Activated CD8-positive, alpha-beta memory T cell treated with anti-CD3 and anti-CD28 coated beads, Interleukin-2, amount 50 U/mL, for 4 hours (primary cell): ENCODE measurements around the gene SLC25A45.

Experiments used
- DNase-seq: peaks from one replicate; pipeline ENCODE4 v3.0.0-alpha.2; 2020

SLC25A45 gene

DNA sequence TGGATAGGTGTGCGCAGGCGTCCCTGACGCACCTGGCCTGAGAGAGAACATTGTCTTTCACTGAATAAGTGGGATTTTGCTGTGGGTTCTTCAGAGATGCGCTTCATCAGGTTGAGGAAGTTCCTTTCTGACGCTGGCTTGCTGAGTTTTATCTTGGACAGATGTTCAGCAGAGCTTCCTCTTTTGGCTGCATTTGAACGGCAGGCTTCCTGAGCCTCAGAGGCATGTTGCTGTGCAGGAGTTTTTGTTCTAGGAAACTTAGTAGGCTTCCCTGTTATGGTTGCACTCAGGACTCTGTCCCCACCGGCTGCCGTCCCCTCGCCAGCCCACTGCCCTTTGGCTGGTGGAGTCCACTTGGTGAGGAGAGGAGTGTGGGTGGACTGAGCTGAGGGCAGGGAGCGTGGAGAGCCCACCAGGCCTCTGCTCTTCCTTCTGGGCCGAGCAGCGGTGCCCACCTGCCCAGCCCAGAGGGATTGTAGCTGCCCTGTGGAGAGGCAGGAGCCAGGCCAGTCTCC is 21.2 kb upstream of the SLC25A45 start:
- no peak for DNase-seq

DNA sequence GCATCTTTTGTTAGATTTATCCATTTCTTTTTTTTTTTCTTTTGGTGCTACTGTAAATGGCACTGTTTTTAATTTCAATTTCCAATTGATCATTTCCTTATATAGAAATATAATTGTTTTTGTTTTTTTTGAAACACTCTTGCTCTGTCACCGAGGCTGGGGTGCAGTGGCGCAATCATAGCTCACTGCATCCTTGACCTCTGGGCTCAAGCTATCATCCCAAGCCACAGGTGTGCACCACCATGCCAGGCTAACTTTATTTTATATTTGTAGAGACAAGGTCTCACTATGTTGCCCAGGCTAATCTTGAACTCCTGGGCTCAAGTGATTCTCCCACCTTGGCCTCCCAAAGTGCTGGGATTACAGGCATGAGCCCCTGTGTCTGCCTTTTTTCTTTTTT is 20.3 kb upstream of the SLC25A45 start:
- no peak for DNase-seq

DNA sequence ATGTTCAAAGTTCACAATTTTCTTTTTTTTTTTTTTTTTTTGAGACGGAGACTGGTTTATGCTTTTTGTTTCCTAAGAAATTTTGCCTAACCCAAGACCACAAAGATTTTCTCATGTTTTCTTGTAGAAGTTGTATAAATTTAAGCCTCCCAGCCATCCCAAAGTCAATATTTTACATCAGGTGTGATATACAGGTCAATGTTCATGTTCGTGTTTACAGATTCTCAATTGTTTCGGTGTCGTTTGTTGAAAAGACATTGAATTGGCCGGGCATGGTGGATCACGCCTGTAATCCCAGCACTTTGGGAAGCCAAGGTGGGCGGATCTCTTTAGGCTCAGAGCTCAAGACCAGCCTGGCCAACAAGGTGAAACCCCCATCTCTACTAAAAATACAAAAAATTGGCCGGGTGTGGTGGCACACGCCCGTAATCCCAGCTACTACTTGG is 19.4 kb upstream of the SLC25A45 start:
- no peak for DNase-seq

DNA sequence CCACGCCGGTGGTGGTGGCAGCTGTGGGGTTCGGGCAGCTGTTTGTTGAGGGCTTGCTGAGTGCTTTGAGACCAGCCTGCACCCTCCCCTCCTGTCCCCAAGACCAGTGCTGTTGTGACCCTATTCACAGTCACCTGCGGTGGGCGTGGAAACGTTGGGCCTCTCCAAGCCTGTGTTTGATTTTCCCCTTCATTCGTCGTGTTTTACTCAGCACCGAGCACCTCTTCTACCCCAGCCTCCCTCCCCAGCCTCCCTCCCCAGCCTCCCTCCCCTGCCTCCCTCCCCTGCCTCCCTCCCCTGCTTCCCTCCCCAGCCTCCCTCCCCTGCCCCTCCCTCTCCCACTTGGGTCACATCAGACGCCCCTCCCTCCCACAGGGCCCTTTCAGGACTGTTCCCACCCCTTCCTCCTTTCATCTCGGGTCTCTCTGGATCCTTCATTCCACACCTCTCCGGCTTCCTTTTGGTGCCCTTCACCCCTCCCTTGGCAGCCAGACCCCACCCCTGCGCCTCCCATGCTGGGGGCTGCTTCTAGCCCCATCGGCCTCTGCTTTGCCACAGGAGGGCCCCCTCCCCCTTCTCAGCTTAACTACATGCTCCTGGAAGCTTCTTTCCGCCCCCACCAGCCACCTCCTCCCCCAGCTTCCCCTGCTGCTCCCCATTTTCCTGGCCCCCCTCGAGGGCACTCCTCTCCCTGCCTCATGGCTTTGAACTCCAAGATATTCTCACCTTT is 18.8 kb upstream of the SLC25A45 start:
- no peak for DNase-seq

DNA sequence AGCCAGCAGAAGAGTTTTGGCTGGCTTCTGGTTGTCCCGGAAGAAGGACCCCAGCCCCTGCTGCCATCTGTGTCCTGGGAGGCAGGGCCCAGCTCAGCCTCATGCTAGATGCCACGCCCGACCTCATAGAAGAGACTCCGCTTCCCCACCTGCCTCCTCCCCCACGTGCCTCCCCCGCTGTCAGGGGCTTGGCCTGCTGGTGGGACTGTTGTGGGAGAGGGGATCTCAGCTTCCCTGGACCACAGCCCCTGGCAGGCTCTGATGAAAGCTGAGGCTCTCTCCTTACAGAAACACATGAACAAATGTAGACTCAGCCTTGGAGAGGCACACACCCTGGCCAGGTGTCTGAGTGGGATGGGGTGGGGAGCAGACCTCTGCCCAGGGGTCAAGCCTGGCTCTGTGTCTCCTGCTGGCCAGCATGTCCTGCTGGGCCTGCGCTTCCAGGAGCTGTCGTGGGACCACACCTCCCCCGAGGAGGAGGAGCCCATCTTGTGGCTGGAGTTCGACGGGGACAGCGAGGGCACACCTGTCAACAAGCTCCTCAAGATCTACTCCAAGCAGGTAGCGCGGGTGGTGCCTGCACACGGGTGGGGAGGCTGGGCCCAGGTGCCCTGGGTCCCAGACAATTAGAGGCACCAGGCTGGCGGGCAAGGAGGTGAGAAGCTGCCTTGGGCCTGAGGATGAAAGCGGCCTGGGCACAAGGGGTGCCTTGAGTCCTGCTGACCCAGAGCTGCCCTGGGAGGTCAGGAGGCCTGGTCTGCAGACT is 18.0 kb upstream of the SLC25A45 start:
- no peak for DNase-seq

DNA sequence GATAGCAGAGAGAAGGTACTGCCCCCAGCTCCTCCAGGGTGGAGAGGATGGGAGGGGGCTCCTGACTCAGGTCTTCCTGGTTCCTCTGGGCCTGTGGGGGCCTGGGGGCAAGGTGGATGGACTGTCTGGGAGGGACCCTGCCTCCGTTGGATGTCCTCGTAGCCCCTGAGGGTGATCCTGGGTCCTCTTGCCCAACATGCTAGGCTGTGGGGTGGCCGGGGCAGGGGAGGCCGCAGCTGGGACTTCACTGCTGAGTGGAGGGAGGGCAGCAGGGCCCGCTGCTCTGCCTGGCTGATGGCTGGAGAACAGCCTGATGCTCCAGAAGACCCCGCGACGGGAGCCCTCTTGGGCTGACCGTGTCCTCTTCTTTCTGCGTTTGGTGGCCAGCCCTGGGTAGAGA is 17.4 kb upstream of the SLC25A45 start:
- DNase-seq: no peak

DNA sequence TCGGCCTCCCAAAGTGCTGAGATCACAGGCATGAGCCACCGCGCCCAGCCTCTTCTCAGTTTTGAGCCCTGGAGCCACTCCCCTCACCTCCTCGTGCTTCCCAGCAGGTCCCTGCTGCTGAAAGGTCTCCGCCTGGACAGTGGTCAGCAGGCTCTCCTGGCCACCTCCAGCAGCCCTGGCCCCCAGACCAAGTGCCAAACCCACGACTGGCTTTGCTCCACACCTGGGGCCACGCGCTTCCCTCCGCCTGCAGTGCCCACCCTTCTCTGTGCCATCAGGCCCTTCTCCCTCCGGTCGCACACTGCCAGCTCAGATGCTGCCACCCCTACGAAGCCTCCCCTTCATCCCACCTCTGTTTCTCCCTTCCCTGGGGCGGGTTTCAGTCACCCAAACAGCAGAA is 16.8 kb upstream of the SLC25A45 start:
- no peak for DNase-seq

DNA sequence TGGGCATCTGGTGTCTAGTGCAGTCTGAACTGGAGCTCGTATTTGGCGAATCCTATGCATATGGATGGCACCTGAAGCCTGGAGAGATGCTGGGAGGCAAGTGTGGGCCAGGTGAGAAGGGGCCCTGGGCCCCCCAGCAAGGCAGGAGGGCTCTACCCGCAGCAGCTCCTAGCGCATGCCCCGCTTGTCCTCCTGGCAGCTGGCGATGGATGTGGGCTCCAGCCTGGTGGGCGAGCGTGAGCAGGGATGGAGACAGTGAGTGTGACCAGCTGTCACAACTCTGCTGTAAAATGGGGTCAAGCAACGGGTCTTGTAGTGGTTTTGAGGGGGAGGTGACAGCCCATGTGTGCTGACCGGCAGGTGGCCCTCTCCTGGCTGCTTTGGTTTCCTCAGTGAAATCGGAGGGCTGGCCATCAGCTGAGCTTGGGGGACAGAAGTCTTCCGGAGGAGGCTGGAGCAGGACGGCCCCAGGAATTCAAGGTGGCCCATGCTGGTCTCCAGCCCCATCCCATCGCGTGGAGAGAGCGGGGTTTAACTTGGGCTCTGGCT is 16.0 kb upstream of the SLC25A45 start:
- DNase-seq: no peak

DNA sequence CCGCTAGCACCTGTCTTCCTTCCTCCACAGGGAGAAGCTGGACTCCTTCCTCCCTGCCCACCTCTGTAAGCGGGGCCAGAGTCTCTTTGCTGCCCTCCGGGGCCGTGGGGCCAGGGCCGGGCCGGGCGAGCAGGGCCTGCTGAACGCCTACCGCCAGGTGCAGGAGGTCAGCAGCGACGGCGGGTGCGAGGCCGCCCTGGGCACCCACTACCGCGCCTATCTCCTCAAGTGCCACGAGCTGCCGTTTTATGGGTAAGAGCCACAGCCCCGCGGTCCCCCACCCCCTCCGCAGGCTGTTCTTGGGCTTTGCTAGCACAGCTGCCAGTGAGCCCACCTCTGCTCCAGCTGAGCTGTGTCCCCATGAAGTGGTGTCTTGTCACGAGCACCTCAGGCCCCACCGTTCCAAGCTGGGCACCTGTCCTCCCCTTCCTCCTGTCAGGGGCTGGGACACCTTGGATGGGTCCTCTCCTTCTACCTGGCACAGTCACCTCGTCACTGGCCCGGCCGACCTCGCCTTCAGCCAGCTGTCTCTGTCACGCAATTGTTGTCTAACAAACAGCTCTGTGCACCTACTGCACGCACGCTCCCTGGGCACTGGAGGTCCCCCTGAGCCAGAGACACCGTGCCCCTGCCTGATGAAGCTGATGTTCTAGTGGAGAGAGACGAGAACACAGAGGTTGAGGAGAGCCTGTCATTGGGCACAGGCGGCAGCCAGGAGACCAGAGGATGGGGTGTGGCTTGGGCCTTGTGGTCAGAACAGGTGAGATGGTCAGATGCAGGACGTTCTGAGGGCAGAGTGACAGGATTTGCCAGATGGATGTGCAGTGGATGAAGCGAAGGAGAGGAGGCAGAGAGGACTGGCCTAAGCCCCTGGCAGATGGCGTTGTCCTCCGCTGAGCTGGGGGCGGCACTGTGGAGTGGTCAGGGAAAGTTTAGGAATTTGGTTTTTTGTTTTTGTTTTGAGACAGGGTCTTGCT is 14.6 kb upstream of the SLC25A45 start:
- DNase-seq: no peak

DNA sequence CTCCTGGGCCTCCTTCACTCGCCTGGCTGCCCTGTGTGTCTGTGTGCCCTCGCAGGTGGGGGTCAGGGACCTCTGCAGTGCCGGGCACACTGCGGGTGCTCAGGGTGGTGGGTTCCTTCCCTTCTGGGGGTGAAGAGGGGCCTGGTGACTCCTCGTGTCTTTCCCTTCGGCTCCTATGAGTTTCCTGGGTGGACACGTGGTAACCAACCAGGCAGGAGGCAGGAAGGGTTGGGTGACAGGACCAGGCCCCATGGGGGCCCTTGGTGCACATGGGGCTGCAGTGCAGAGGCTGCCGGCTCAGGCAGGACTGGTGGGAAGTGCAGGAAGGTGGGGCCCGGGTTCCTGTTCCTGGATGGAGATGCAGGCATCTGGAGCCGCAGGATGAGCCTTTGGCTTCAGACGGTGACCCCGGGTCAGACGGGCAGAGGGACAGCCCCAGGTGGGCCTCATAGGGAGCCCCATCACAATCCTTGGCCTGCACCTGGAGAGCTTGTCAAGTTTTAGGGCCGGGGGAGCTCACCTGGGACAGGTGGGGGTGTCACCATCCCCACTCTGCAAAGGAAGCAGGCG is 13.6 kb upstream of the SLC25A45 start:
- DNase-seq: no peak

DNA sequence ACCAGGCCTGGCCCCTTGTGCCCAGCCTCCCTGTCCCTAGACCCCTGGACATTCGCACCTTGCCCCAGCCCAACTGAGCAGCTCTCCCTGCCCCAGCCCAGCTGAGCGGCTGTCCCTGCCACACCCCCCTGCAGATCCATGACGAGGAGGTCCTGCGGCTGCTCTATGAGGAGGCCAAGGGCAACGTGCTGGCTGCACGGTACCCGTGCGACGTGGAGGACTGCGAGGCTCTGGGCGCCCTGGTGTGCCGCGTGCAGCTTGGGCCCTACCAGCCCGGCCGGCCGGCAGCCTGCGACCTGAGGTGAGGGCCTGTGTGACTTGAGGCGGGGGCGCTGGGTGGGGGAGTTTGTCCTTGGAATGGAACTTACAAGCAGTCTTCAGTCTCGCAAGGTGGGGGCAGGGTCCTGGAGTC is 11.7 kb upstream of the SLC25A45 start:
- DNase-seq: no peak

DNA sequence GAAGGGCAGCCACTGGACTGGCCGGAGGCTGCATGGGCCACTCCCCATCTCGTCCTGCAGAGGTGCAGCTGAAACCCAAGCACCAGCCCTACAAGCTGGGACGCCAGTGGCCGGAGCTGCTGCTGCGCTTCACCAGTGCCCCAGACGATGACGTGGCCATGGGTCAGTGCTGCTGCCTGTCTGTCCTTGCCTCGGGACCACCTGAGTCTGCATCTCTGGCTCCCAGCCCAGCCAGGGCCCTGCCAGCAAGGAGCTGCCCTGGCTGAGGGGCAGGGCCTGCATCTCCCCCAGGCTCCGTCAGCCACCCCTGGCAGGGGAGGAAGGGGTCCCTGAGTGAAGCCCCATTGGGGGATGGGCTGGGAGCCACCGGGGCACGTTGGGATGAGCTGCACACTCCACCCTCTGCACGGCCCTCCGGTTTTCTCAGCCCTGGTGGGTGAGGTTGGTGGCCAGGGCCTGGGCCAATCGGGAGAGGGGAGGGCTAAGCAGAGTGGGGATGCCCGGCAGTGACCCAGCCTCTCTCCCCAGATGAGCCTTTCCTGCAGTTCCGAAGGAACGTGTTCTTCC is 11.2 kb upstream of the SLC25A45 start:
- DNase-seq: no peak

DNA sequence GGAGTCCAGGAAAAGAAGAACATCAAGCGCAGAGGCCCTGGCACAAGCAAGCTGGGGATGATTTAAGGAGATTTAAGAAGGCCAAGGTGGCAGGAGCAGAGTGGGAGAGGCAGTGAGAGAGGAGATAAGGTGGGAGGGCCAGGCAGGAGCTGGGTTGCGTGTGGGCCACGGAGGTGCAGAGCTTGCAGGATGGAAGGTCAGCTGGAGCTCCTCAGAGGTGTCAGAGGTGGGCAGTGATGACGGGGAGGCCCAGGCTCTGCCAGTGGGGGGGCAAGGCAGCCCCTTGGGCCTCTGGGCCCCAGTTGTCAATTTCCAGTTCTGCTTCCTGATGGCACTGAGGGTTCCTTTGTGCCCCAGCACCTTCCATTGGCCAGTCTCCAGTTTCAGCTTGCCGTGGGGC is 10.5 kb upstream of the SLC25A45 start:
- DNase-seq: no peak

DNA sequence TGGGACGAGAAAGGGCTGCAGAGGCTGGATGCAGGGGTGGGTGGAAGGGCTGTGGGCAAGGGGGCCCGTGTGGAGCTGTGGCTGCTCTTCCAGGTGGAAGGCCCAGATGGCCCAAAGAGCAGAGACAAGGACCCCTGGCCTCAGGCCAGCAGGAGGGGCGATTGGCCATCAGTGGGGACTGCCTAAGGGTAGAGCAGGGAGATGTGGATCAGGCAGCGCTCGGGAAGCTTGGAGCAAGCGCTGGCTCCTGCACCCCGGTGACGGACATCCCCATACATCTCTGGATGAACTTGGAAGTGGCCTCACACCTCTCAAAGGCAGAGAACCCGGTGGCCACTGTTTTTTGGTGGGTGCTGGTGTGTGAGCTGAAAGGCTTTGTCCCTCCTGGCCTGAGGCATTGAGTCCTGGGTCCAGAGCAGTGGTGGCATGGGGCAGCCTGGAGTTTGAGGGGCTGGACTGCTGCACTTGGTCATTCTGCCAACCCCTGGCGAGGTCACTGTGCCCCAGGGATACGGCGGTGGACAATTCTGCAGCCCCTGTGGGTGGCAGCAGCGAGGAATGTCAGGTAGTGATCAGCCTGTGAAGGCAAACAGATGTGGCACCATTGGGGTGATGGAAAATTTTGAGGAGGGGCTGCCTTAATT is 9.9 kb upstream of the SLC25A45 start:
- no peak for DNase-seq

DNA sequence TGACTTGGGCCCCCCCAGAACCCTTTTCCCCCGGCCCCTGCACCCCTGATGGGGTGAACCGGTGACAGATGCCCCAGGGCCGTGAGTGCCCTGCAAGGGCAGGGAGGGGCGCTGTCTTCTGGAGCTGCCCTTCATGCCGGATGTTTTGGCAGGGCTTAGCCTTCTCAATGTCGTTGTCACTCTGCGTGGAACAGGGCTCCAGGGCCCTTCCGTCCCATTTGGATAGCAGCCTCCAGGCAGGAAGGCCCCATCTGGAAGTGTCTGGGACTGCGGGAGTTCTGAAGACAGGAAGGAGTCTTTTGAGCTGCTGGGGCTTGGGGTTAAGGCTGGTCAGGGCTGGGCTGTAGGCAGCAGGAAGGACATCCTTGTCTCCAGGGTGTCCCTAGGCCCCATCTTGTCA is 8.6 kb upstream of the SLC25A45 start:
- no peak for DNase-seq

DNA sequence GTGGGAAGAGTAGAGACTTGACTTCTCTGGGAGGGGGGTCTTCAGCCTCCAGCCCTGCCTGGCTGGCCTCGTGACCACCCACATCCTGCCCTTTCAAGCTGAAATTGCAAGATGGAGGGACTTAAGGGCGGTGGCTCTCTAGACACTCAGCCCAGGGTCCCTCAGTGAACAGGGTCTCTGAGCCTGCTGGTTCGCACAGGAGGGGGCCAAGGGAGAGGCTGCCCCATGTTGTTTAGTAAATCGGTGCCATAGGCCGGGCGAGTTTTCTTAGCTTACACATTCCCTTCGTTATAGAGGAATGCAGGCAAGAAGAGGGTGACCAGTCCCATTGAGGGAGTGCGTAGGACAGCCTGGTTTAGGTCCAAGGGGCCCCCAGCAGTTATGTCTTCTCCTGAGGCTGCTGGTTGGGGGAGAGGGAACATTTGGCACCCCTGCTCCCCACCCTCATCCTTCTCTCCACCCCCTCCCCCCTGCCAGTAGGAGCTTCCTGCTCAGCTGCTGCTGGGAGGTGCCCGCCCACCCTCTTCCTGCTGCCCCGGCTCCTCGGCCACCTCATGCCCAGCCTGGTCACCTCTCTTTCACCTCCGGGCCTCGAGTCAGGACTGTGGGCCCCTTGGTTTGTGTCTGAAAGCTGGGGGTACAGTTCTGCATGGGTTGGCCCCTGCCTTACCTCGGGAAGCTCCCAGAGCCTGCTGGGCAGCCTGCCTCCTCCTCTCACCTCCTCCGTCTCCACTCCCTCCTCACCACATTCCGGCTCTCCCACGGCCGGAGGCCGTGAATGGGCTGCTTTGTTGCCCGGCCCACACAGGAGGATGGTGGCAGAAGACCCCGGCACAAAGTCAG is 7.9 kb upstream of the SLC25A45 start:
- DNase-seq: no peak

DNA sequence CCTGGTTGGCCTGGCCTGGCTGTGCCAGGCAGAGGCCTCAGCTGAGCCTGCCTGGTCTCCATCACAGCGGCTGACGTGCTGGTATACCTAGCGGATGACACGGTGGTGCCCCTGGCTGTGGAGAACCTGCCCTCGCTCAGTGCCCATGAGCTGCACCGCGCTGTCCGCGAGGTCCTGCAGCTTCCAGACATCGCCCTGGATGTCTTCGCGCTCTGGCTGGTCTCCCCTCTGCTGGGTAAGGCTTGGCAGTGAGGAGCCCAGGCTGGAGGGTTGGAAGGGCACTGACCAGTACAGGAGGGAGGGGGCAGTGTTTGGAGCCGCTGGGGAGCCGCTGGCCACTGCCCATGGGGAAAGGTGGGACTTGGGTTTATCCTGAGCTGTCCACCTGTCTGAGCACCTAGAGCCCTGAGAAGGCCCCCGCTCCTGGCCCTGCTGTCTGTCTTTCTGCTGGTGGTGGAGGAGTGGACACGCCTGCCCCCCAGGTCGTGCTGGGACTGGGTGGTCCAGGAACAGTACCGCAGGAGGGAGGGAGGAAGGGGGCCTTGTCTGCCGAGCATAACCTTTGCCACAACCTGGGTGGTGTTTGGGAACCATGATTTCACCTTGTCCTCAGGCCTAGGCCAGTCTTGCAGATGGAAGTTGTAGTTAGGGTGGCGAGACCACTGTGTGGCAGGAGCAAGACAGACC is 7.0 kb upstream of the SLC25A45 start:
- no peak for DNase-seq

DNA sequence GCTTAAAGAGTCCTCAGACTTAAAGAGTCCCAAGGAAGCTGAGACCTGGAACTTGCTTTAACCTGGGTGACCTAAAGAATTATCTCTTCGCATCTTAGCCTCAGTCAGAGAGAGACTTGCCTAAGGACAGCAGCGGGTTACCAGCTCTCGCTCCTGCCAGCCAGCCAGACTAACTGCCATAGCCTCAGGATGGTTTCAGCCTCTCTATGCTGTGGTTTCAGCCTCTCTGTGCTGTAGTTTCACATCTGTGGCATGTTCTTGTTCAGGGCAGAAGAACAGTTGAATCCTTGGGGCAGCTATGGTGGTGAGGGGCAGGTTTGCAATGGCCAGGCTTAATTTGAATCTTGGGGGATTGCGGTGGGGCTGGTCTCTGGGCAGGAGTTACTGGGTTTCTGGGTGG is 6.3 kb upstream of the SLC25A45 start:
- DNase-seq: no peak

DNA sequence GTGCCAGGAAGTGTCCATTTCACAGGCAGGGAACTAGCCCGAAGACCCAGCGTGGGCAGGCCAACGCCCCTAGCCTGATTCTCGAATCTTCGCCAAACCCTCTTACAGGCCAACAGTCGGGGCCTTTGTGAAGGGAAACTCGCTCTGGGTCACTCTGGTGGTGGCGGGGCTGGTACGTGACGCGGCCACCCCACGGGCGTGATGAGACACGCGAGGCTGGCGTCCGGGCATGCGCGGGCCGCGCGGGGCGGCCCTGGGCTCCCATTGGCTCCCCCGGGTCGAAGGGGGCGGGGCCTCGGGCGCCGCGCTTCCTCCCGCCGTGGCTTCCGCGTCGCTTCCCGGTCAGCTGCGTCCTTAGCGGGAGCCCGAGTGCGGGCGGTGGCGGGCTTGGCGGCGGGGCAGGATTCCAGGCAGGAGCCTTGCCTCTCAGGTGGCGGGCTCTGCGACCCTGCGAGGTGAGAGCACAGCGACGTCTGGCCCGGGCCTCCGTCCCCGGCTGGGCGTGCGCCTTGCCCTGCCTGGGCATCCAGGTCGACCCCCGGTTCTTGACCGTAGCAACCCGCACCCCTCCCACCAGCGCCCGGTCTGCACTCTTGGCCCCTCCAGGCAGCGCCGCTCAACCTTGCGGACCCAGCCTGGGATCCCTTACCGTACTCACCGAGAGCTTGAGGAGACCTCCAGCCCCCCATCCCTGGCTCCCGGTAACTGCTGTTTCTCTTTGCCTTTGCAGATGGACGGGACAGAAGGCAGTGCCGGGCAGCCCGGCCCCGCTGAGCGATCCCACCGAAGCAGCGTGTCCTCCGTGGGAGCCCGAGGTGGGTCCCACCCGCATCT is 4.1 kb upstream of the SLC25A45 start, which contains the start of gene FRMD8:
TSS of gene FRMD8 (plus strand) at position 331 of the 834 bp plus-strand sequence. CDS start at position 731, 400 bp downstream.
- peak; percentile 90 for DNase-seq
